Omental fat pad (tissue), 4 donors: ENCODE measurements around the gene FAM131C. TPM values are rescaled to one million over a fixed set of nuclear protein-coding genes. Genes with fewer than 3 reads are reported as not detected.

Experiments used
- ATAC-seq: fragments of 150-250 bp; one replicate; pipeline ENCODE4 v1.9.1; 2016; ENCODE audit warnings: mild to moderate bottlenecking, moderate library complexity; ENCODE audit not compliant: low FRiP score
- DNase-seq: peaks from one replicate; pipeline ENCODE4 v3.0.0-alpha.2; 2019; ENCODE audit warnings: low spot score
- total RNA-seq, 4 donors: library from RNA; depleted of rRNA; stranded (reverse); fragments of >200 nt; gene quantifications; one replicate each; pipeline ENCODE4 v1.1.0, GENCODE V29; 2016
- TF ChIP-seq, protein P1 (sequence below), 3 donors: fragments of 450-650 bp; IDR thresholded peaks; one replicate each; pipeline ENCODE4 v1.5.1; 2016 to 2017; ENCODE audit warnings: antibody characterized with exemption in 3 of 3, mild to moderate bottlenecking in 3 of 3, moderate library complexity in 2 of 3

FAM131C gene, protein sequence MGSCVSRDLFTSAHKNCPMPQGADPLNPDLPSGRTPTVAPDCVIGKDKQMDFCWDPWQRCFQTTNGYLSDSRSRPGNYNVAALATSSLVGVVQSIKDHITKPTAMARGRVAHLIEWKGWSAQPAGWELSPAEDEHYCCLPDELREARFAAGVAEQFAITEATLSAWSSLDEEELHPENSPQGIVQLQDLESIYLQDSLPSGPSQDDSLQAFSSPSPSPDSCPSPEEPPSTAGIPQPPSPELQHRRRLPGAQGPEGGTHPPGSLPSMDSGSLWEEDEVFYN
- not detected for total RNA-seq

DNA sequence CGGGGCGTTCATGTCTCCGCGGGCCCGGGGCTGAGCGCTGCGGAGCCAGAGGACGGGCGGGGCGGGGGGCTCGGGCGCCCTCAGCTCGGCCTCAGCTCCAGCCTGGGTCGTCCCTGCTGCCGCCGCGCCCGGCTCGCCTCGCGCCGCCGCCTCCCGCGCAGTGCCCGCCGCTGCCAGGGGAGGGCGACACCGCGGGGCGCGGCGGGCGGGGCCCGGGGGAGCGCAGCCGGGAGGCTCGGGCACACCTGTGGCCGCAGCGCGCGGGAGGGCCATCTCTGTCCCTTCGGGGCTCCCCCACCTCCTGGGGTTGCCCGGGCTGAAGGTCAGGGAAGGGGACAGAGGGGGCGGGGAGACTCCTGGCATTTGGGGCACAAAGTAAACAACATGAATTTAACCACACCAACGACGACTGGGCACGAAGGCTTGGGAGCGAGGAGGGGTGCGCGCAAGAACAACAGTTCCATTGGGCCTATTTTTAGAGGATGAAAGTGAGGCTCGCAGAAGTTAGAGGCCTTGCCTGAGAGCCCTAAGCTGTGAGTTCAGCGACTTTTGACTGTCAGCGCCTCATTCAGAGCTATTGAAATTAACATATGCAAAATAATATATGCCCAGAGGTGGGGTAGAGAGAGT is at the start of gene FAM131C:
FAM131C (minus strand) TSS at position 162 of the 630 bp plus-strand sequence. CDS start 209 bp downstream, outside the sequence.
- DNase-seq: no peak
- TF ChIP-seq, protein P1, sequence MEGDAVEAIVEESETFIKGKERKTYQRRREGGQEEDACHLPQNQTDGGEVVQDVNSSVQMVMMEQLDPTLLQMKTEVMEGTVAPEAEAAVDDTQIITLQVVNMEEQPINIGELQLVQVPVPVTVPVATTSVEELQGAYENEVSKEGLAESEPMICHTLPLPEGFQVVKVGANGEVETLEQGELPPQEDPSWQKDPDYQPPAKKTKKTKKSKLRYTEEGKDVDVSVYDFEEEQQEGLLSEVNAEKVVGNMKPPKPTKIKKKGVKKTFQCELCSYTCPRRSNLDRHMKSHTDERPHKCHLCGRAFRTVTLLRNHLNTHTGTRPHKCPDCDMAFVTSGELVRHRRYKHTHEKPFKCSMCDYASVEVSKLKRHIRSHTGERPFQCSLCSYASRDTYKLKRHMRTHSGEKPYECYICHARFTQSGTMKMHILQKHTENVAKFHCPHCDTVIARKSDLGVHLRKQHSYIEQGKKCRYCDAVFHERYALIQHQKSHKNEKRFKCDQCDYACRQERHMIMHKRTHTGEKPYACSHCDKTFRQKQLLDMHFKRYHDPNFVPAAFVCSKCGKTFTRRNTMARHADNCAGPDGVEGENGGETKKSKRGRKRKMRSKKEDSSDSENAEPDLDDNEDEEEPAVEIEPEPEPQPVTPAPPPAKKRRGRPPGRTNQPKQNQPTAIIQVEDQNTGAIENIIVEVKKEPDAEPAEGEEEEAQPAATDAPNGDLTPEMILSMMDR (IDR thresholded peaks at IDR 0.05): no peak
- no peak for ATAC-seq

DNA sequence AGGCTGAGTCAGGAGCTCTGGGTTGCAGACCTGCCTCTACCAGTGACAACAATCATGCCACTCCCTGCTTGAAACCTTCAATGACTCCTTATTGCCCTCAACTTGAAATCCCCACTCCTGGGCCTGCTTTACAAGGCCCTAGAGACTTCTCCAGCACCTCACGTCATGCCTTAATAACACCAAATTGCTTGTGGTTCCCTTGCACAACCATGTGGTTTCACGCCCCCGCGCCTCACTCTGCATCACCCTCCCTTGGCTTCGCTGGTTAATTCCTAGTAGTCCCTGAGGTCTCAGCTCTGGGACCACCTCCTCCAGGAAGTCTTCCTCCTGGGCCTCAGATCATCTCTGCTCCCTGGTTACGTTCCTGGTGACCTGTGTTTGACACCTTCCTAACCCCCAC is 49.5 kb upstream of the FAM131C start:
- ATAC-seq (peak; percentile 53), DNase-seq (peak; percentile 59)
- TF ChIP-seq, protein P1 (IDR thresholded peaks at IDR 0.05): no peak

DNA sequence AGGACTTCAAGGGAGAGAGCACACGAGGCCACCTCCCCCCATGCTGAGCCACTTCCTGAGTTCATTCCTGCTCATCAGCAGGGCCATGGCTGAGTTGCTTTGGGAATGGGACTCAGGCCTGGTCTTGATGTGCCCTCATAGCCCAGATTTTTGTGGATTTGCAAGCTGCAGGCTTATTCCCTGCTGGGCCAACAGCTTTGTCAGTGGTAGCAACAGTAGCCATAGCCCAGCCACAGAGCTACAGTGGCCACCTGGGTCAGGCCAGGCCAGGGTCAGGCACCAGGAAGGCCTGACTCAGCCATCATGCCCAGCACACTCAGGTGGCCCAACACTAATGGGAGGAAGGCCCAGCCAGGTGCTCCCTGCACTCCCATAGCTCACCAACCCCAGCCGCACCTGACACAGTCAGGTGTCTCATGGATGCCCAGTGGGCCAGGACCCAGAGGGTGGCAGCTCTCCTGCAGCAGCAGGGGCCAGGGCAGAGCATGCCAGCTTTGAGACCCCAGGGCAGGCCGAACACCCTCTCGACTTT is 49.0 kb upstream of the FAM131C start:
- ATAC-seq (no peak), DNase-seq (no peak)
- TF ChIP-seq, protein P1 (IDR thresholded peaks at IDR 0.05): no peak

DNA sequence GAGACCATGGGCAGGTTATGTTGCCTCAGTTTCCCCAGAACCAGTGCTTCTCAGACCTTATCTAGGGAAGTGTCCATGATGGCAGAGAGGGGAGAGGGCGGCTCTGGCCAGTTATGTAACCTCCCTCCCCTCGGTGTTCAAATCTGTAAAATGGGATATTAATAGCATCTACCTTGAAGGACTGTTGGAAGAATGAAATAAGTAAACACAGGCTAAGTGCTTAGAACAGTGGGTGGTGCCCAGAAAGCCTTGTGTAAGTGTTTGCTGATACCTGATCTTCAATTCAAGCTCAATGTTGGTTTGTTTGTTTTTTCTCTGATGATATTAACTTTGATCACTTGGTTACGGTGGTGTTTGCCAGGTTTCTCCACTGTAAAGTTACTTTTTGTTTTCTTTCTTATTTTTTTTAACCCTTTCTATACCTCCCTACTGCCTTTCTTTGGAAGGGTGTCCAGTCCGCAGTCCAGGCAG is 47.5 kb upstream of the FAM131C start:
- no peak for DNase-seq
- TF ChIP-seq, protein P1 (IDR thresholded peaks at IDR 0.05): no peak
- ATAC-seq: no peak

DNA sequence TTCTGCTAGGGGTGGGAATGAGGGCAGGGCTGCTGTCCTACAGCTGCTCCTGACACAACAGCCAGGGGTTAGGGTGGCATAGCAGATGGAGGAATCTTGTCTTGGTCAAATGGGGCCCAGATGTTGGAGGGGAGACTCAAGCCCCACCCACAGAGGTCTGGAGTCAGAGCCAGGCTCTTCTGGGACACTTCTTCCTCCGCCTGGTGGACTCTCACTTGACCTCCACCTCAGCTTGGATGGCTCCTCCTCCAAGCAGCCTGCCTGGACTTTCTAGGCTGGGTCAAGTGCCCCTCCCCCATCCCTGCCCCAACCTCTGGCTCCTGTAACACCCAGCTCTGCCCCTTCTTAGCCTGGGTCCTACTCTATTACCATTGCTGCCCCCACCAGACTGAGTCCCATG is 47.0 kb upstream of the FAM131C start:
- ATAC-seq: no peak
- DNase-seq: no peak
- TF ChIP-seq, protein P1 (IDR thresholded peaks at IDR 0.05): no peak

DNA sequence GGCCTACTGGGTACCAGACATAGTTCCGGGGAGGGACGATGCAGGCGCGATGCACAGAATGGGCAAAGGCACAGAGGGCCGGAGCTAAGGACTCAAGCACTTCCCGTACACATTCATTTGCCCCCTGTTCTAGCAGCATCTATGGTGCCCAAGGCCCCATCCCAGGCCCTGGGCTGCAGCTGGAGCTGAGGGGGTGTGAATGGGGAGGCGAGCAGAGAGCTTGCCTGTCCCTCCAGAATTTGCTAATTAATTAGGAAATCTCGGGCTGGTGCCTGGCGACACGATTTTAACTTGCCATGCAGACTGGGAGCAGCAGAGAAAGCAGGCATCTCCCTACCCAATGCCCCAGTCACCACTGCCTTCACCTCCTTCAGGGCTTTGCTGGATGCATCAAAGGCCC is 46.5 kb upstream of the FAM131C start:
- TF ChIP-seq, protein P1 (IDR thresholded peaks at IDR 0.05): no peak
- ATAC-seq (no peak), DNase-seq (no peak)
